HG02870 (cell line): Measurements from ENCODE around the gene SDR42E2.
"Not testable (repeated sequence)": the region's sequence is repeated elsewhere in the genome, so short reads cannot be mapped to it uniquely, and the experiment has no call there.

Source experiments
- ATAC-seq: cut with Tn5 transposase; IDR thresholded peaks from one replicate; pipeline ENCODE4 v1.9.1; 2021; ENCODE audit warnings: mild to moderate bottlenecking, moderate library complexity; ENCODE audit not compliant: unreplicated experiment

Gene SDR42E2

GRCh38 chr16:22190776-22191531 lies 28.6 kb downstream of the SDR42E2 start:
- ATAC-seq = peak; percentile 43

GRCh38 chr16:22191532-22192260 lies 29.4 kb downstream of the SDR42E2 start:
- ATAC-seq = no peak

GRCh38 chr16:22192261-22193062 lies 30.2 kb downstream of the SDR42E2 start:
- ATAC-seq = no peak

- no peak for ATAC-seq
Measured at GRCh38 chr16:22193063-22193411, 30.7 kb downstream of the SDR42E2 start.

- ATAC-seq = no peak
Measured at GRCh38 chr16:22194707-22195444, 32.6 kb downstream of the SDR42E2 start.

- no peak for ATAC-seq
Measured at GRCh38 chr16:22195445-22195694, 33.1 kb downstream of the SDR42E2 start.

- ATAC-seq = no peak
Measured at GRCh38 chr16:22195695-22196558, 33.6 kb downstream of the SDR42E2 start.

GRCh38 chr16:22196559-22197168 lies 34.4 kb downstream of the SDR42E2 start:
- not testable (repeated sequence) for ATAC-seq

- ATAC-seq = no peak
Measured at GRCh38 chr16:22198547-22199293, 36.4 kb downstream of the SDR42E2 start.

GRCh38 chr16:22202261-22202637 lies 39.9 kb downstream of the SDR42E2 start:
- ATAC-seq = no peak

GRCh38 chr16:22203091-22203490 lies 40.8 kb downstream of the SDR42E2 start:
- ATAC-seq = no peak

- no peak for ATAC-seq
Measured at GRCh38 chr16:22204091-22204655, 41.9 kb downstream of the SDR42E2 start.

GRCh38 chr16:22205577-22206012 lies 43.3 kb downstream of the SDR42E2 start:
- ATAC-seq = no peak

- ATAC-seq = peak; percentile 77
Measured at GRCh38 chr16:22206013-22206841, 43.9 kb downstream of the SDR42E2 start, which contains the start of gene EEF2K. Gene EEF2K (plus strand): TSS chr16:22206278. CDS start chr16:22225730, 19,452 bp downstream.

- ATAC-seq = peak; percentile 41
Measured at GRCh38 chr16:22206842-22207714, 44.8 kb downstream of the SDR42E2 start.

- no peak for ATAC-seq
Measured at GRCh38 chr16:22207715-22208360, 45.5 kb downstream of the SDR42E2 start.
